ENCODE results near the gene MPV17L. TPM values are rescaled to one million over a fixed set of nuclear protein-coding genes. Genes with fewer than 3 reads are reported as not detected.
"Not testable (repeated sequence)": the region's sequence is repeated elsewhere in the genome, so short reads cannot be mapped to it uniquely, and the experiment has no call there.

The MPV17L gene
- polyA plus RNA-seq, 2 of the 4 experiments (the other 2 are of a cell fraction), result 3.7 to 5.8 TPM

DNA sequence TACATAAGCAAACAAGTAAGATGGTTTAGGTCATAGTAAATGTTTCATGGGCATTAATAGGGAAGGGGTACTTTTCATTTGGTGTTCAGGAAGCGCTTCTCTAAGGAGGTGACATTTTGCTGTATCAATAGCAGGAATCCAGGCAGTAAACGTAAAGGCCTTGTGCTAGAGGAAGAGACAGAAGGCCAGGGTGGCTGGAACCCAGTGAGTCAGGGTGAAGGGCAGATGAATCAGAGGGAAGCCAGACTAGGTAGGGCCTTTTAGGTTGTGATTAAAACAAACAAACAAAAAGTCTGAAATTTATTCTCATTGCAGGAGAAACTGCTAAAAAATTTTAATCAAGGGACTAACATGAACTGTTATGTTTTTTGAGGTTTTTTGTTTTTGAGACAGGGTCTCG, 45.3 kb downstream of the MPV17L start (continued):
- TF ChIP-seq MAX (IDR thresholded peaks at IDR 0.05) (peak; percentile 52; the same call in 1 of the 2 replicates), MAFK (IDR thresholded peaks at IDR 0.05; ENCODE audit: partially characterized antibody) (no peak)
- TF ChIP-seq, protein P1, sequence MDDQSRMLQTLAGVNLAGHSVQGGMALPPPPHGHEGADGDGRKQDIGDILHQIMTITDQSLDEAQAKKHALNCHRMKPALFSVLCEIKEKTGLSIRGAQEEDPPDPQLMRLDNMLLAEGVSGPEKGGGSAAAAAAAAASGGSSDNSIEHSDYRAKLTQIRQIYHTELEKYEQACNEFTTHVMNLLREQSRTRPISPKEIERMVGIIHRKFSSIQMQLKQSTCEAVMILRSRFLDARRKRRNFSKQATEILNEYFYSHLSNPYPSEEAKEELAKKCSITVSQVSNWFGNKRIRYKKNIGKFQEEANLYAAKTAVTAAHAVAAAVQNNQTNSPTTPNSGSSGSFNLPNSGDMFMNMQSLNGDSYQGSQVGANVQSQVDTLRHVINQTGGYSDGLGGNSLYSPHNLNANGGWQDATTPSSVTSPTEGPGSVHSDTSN (IDR thresholded peaks at IDR 0.05), result no peak

- H3K4me2 ChIP-seq, result peak overlapping the region; percentile 74
- H3K27ac ChIP-seq, result peak overlapping the region; percentile 85 to 91
These were observed 46.6 kb downstream of the MPV17L start for GRCh38 chr16:15442140-15442539.

DNA sequence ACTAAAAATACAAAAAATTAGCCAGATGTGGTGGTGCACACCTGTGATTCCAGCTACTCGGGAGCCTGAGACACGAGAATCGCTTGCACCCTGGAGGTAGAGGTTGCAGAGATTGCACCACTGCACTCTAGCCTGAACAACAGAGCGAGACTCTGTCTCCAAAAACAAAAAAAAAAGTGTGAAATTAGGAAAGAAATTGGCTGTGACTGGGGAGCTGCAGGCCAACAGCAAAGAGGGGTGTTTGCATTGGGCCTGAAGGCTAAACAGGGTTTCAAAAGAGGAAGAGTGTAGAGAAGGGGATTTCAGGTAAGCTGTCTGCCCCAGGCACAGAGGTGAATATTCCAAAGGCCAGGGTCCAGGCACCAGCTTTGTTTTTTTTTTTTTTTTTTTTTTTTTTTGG, 48.2 kb downstream of the MPV17L start:
- peaks cover 48% of the 10 kb centered on the region for H3K4me1 ChIP-seq
- no peak for ATAC-seq
- 90% methylated on average over 4 of the region's 4 CpGs for WGBS (ENCODE audit: missing lambda C conversion rate)
- TF ChIP-seq FOSL2 (IDR thresholded peaks at IDR 0.05) (no peak), FOSL2 (CRISPR knock-in tag; IDR thresholded peaks at IDR 0.05) (no peak), BHLHE40 (IDR thresholded peaks at IDR 0.05; ENCODE audit: low read depth, low read length) (no peak), NPAS2 (CRISPR knock-in tag; IDR thresholded peaks at IDR 0.05; ENCODE audit: borderline replicate concordance) (no peak), HDAC2 (IDR thresholded peaks at IDR 0.05) (no peak), EP300 (IDR thresholded peaks at IDR 0.05) (no peak), CHD2 (IDR thresholded peaks at IDR 0.05; ENCODE audit: low read length, partially characterized antibody) (no peak), RCOR1 (IDR thresholded peaks at IDR 0.05; ENCODE audit: low read depth, low read length) (no peak), RFX5 (IDR thresholded peaks at IDR 0.05) (no peak), KDM5A (IDR thresholded peaks at IDR 0.05) (no peak), ESRRA (IDR thresholded peaks at IDR 0.05; ENCODE audit: borderline replicate concordance, low read length) (no peak), HOXA7 (CRISPR knock-in tag; IDR thresholded peaks at IDR 0.05) (no peak), HMGXB4 (CRISPR knock-in tag; IDR thresholded peaks at IDR 0.05; ENCODE audit: borderline replicate concordance) (no peak), EHMT2 (IDR thresholded peaks at IDR 0.05; ENCODE audit: low read depth) (no peak), SMC3 (IDR thresholded peaks at IDR 0.05) (no peak), HOXB5 (CRISPR knock-in tag; IDR thresholded peaks at IDR 0.05) (no peak), ZSCAN20 (CRISPR knock-in tag; IDR thresholded peaks at IDR 0.05) (no peak), TFCP2L1 (CRISPR knock-in tag; IDR thresholded peaks at IDR 0.05) (no peak), RNF2 (IDR thresholded peaks at IDR 0.05; ENCODE audit: borderline replicate concordance, low read depth) (no peak)
- no peak for DNase-seq (ENCODE audit: low read depth in 1 of 2, low spot score in 1 of 2)
- H3K9me3 ChIP-seq, result peaks cover 9% of the 10 kb centered on the region; the same call in 1 of the 3 replicates
- peak overlapping the region; percentile 82 to 85; a peak in 5 of 6 replicates for H3K27ac ChIP-seq
- ChIA-PET CTCF (interaction anchor here (0.6 to 1.6 kb wide), 5 partner anchors 13 to 128 kb away, joined by 3 to 7 read pairs (median 4); no protein-coding TSS in a partner anchor), POLR2A (interaction anchor here (0.6 to 1.4 kb wide), 3 partner anchors 10 to 48 kb away, joined by 3 to 4 read pairs (median 3); partner anchors contain the start of genes BMERB1 and MPV17L)
- H3K4me2 ChIP-seq, result no peak overlapping the region
- H3K4me3 ChIP-seq, result no peak overlapping the region
- FAIRE-seq, result no peak

More at GRCh38 chr16:15442140-15442539, 46.6 kb downstream of the MPV17L start:
- TF ChIP-seq JUN (IDR thresholded peaks at IDR 0.05), result 0 out of 5 replicates have a peak, but pooled peaks of 1 of the 2 experiments have one; percentile 13
- peak; percentile 36; the same call in 1 of the 2 replicates for TF ChIP-seq HES2 (IDR thresholded peaks at IDR 0.05)
- TF ChIP-seq GATA3 (IDR thresholded peaks at IDR 0.05; ENCODE audit: borderline replicate concordance), result peak; percentile 79
- TF ChIP-seq FOSL2 (IDR thresholded peaks at IDR 0.05), result 0 out of 2 replicates have a peak, but pooled peaks have one; percentile 25
- peak; percentile 71 for TF ChIP-seq FOSL2 (CRISPR knock-in tag; IDR thresholded peaks at IDR 0.05)
- peak; percentile 82 for TF ChIP-seq JUNB (IDR thresholded peaks at IDR 0.05)
- peak; percentile 14 to 39; a peak in 1 of 5 replicates for TF ChIP-seq EP300 (IDR thresholded peaks at IDR 0.05)
- peak in 1 of 2 experiments; percentile 33; a peak in 2 of 5 replicates for TF ChIP-seq RAD21 (conservative IDR thresholded peaks at IDR 0.05 in 1 of 2, IDR thresholded peaks at IDR 0.05 in 1 of 2)
- peak; percentile 81 to 86; a peak in 3 of 4 replicates for TF ChIP-seq CEBPB (IDR thresholded peaks at IDR 0.05)
- ChIA-PET CTCF (interaction anchor here (1.1 to 6.1 kb wide), 4 partner anchors 10 to 109 kb away, joined by 3 to 34 read pairs (median 4); no protein-coding TSS in a partner anchor), POLR2A (interaction anchor here (0.7 kb wide), 1 partner anchor 150 kb away, joined by 3 read pairs; no protein-coding TSS in a partner anchor)
- WGBS (ENCODE audit: missing lambda C conversion rate), result 62% methylated on average over 5 of the region's 5 CpGs
- DNase-seq (ENCODE audit: low read depth in 1 of 2, low spot score in 1 of 2), result peak in 1 of 2 experiments; percentile 58
- peak overlapping the region; percentile 10; the same call in 1 of the 3 replicates for H3K4me3 ChIP-seq
- H3K9me3 ChIP-seq, FAIRE-seq: not testable (repeated sequence)
- ATAC-seq, result peak; percentile 40 to 54; a peak in 3 of 6 replicates
- H3K4me1 ChIP-seq, result peaks cover 63% of the 10 kb centered on the region

All from A549 (cell line).